Dermis microvascular lymphatic vessel endothelial cell (primary cell): ENCODE data around the gene TEF. TPM values are rescaled to one million over a fixed set of nuclear protein-coding genes. Genes with fewer than 3 reads are reported as not detected.

Experiments used
- DNase-seq, 2 donors: peaks; one replicate each; pipeline versions ENCODE4 v3.0.0 to v3.0.0-alpha.2; 2010; ENCODE audit warnings: low read depth in 2 of 2
- total RNA-seq: library from RNA; depleted of rRNA; stranded (reverse); fragments of >200 nt; gene quantifications from 2 replicates; pipeline ENCODE4 v1.2.1, GENCODE V29; 2014

TEF gene, protein sequence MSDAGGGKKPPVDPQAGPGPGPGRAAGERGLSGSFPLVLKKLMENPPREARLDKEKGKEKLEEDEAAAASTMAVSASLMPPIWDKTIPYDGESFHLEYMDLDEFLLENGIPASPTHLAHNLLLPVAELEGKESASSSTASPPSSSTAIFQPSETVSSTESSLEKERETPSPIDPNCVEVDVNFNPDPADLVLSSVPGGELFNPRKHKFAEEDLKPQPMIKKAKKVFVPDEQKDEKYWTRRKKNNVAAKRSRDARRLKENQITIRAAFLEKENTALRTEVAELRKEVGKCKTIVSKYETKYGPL
- 3.0 and 4.2 TPM in 2 replicates for total RNA-seq

DNA sequence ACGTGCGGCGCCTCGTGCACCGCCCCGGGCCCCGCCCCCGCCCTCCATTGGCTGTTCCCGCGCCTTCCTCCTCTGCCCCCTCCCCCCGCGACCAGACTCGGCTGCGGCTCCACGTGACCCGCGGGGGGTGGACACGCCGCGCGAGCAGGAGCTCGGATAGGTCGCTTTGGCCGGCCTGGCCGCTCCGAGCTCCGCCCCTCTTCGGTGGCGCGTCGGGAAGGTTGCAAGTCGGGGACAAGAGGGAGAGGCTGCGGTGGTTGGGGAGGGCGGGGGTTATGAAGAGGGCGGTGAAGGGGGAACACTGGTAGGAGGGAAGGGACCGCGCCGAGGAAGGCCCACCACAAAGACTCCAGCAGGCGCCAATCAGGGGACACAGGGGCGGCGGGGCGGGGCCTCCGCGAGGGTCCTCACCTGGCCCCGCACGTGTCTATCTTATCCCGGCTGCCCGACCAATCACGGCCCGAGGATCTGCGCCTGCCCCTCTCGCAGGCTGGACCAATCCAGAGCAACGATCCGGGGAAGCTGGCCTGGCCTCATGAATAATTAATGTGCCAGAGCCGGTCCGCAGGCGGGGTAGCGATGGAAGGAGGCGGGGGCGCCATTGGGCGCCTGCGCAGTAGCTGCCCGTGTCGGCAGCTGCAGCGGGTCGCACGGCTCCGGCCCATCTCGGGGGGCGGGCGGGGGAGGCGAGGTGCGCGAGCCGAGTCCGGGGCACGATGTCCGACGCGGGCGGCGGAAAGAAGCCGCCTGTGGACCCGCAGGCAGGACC lies at the start of gene TEF:
TSS of gene TEF (plus strand) at position 614 of the 769 bp plus-strand sequence. CDS start at position 717, 103 bp downstream.
- DNase-seq, result peak; percentile 95 to 98

DNA sequence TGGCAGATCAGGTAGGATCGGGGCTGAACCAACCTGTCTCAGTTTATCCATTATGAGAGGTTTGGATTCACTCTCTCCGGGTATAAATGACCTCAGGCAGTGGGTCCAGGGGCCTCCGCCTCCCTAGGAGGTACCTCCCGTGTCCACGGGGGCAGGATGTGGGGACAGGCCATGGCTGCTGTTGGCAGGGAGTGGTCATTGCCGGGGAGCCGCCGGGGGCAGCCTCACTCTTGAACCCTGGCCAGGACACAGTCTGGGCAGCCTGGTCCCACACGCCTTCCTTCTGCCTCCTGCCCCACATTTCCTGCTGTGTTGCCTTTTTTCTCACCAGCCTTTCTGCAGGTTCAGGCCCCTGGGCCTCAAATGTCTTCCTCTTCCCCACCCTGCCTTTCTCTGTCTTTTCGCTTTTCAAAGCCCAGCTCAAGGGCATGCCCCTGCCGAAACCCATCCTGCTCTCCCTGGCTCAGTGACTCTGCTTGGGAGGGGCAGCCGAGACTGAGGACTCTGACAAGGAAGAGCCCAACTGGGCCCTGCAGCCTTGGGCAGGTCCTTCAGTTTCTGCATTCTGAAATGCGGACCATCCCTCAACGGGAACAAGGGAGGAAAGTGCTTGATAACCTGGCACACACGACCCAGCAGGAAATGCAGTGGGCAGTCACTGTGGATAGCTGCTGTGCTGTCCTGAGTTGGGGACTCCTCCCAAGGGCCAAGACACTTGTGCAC lies 49.4 kb upstream of the TEF start:
- no peak for DNase-seq

DNA sequence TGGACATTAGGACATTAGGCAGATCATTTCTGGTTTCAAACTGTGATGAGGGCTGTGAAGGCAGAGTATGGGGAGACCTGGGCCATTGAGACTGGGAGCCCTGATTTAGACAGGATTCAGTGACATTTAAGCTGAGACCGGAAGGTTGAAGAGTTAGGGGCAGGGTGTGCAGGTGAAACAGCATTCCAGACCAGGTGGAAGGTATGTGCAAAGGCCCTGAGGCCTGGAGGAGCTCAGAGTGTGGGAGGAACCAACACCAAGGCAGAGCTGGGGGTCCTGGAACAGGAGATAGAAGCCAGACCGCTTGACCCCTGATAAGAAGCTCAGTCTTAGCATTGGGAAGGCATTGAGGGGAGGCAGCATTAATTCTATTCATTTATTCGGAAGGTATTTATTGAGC lies 47.9 kb upstream of the TEF start:
- no peak for DNase-seq

DNA sequence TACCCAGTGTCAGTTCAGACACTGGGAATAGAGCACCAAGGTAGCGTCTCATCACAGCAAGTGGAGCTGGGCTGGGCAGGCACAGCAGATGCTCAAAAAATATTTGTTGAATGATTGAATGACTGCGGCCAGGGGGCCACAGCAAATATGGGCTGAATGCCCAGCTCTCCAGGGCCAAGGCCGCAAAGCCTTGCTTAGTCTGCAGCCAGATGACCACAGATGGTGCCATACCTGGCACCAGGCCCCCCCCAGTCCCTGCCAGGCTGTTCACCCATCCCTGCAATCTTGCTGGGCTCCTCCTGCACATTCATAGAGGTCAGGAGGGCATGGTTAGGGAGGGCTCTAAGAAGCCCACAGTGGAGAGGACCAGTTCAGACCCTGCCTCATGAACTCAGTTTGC lies 47.5 kb upstream of the TEF start:
- DNase-seq, result no peak

DNA sequence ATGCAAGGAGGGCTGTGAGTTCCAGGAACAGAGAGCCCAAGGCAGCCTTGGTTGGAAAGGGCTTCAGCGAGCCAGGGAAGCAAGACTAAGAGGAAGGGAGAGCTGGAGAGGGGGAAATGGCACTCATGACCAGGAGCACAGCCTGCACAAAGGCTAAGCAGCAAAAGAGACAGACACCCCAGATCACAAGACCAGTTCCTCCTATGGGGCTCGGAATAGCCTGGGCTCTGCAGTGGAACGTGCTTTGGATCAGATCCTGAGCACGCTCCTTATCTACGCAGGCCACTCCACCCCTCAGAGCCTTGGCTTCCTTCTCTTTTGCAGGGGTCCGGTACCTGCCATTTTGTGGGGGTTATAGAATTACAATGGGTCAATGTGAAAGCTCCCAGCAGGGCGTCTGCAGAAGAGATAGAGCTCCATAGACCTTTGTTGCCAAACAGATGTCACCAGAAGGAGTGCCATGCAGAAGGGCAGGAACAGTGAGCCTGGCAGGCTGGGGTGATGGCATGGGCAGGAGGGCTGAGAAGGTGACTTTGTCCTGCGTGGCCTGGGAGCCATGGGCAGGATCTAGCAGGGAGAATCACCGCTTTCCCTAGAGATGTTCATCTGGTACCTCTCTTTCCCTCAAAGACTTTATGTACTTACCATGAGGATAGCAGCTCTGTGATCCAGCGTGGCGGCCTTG lies 46.6 kb upstream of the TEF start:
- DNase-seq, result no peak

DNA sequence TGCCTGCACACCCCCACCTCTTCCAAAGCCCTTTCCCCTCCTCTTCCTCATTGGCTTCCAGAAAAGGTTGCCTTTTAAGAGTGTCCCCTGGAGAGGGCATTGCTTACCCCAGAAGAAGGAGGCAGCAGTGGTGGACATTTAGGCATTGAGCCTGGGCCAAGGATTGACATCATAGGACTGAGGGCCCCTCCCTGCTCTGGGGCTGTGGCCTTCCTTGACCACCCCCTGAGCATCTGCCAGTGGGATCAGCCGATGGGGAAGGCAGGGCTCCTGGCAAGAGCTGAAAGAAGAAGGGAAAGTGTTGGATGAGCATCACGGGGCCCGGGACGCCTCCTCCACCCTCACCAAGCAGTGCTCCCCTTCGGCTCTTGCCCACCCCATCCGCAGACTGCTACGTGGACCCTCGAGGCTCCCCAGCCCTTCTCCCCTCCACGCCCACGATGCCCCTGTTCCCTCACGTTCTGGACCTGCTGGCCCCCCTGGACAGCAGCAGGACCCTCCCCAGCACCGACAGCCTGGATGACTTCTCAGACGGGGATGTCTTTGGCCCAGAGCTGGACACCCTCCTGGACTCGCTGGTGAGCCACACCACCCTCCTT lies 43.0 kb upstream of the TEF start:
- DNase-seq, result no peak

DNA sequence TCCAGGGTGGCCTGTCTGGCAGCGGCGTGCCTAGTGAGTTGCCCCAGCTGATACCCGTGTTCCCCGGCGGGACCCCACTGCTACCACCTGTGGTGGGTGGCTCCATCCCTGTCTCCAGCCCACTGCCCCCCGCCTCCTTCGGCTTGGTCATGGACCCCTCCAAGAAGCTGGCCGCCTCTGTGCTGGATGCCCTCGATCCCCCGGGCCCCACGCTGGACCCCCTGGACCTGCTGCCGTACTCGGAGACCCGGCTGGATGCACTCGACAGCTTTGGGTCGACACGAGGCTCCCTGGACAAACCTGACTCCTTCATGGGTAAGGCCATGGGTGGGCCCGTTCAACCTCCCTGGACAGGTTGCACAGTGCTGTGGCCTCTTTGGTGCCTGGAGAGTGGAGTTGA lies 41.9 kb upstream of the TEF start:
- DNase-seq, result no peak

DNA sequence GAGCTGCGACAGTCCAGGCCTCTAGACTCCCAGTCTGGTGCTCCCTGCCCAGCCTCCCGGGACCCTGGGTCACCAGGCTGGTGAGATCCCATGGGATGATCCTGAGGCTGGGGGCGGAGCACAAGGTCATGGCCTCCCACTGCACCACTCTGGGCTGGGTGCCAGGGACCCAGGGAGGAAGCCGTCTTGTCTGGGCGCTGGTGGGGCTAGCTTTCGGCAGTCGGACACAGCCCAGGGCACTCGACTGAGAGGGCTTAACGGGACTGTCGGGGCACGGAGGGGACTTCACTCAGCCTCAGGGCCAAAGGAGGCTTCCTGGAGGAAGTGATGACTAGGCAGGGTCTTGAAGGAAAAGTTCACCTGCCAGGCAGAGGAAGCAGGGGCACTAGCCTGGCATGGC lies 41.4 kb upstream of the TEF start:
- DNase-seq, result peak in 1 of 2 donors; percentile 8

DNA sequence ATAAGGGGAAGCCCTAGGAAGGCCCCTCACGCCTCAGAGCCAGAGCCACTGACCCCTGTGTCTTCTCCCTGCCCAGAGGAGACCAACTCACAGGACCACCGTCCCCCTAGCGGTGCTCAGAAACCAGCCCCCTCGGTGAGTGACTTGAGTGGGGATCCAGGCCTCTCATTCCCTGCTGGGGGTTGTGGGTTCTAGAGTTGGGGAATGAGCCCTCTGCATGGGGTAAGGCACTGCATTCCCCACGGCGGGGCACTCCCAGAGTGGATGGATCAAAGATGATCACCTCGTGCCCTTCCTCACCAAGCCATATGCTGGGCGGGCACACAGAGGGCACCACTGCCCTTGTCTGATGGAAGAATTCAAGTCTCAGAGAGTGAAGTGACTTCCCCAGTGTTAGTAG lies 40.7 kb upstream of the TEF start:
- no peak for DNase-seq

DNA sequence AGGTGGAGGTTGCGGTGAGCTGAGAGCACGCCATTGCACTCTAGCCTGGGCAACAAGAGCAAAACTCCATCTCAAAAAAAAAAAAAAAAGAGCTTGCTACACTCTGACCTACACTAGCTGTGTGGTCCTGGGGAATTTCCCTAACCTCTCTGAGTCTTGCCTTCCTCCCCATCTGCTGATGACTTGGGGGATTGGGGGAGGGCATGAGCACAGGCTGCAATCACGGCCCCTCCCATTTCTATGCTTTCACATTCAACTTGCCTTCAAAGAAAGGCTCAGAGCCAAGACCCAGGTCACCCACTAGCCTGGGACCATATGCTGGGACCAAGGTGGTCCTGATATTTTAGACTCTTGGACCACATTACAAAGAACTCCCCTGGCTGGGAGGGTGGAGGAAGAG lies 39.8 kb upstream of the TEF start:
- DNase-seq, result no peak

DNA sequence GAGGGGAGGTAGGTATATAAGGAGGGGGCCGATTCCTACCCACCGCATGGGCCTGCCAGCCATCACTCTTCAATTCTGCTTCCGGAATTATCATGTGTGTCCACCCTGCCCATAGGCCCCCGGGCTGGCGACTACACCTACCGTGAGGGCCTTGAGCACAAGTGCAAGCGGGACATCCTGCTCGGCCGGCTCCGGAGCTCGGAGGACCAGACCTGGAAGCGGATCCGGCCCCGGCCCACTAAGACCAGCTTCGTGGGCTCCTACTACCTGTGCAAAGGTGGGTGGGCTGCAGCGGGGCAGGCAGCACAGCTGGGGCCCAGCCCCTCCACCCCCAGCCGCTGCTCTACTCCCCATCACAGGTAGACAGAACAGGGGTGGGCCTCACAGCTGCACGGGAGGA lies 38.4 kb upstream of the TEF start:
- DNase-seq, result no peak

DNA sequence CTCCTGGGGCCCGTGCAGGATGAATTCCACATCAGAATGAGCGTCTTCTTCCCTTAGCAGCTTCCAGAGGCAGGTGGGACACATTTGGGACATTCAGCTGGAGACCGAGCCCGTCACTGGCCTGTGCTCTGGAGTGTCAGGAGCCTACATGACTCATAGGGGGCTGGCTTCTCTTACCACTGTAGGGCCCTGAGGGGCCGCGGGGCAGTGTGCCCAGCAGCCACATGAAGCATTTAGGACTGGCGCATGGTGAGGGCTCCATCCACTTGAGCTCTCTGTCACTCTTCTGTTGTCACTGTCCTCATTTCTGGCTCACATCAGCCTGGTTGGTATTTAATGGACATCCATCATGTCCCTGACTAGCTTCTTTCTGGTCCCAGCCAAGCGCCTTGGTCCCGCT lies 38.0 kb upstream of the TEF start:
- no peak for DNase-seq

DNA sequence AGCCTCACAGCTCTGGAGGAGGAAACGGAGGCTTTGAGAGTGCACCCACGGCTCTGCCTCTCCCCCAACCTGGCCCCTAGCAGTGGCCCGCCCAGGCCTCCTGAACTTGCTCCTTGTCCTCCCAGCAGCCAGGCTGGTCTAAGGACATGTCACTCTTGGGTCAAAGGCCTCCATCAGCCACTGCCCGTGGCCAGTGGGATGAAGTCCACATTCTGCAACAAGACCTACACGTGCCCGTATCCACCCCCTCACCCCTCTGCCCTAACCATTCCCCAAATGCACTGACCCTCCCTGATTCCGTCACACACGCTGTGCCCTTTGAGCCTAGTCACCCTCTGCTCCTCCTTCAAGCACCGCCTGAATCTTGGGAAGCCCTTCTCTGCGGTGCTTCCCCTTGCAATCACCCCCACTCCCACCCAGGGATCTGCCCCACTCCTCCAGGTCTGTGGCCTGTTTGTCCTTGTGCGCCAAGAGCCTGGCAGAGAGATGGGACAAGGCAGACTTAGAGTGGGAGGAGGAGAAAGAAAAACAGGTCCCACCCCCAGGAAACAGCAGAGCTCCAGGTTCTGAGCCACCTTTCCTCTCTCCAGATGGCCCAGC lies 37.5 kb upstream of the TEF start:
- DNase-seq, result no peak

DNA sequence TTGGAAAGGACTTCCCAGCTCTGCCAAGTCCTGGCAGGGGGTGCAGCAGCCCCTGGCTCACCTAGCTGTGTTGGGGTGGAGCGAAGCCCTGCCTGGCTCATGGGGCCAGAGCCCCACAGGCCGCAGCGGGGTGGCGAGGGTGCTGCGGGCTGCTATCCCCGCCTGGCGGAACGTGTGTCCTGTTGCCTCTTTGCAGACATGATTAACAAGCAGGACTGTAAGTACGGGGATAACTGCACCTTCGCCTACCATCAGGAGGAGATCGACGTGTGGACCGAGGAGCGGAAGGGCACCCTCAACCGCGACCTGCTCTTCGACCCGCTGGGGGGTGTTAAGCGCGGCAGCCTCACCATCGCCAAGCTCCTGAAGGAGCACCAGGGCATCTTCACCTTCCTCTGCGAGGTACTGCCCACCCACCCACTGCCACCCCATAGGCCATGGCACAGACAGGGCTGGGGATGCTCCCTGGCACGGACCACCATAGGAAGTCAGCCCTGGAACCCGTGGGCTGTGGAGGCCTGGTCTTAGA lies 35.9 kb upstream of the TEF start:
- DNase-seq, result no peak

DNA sequence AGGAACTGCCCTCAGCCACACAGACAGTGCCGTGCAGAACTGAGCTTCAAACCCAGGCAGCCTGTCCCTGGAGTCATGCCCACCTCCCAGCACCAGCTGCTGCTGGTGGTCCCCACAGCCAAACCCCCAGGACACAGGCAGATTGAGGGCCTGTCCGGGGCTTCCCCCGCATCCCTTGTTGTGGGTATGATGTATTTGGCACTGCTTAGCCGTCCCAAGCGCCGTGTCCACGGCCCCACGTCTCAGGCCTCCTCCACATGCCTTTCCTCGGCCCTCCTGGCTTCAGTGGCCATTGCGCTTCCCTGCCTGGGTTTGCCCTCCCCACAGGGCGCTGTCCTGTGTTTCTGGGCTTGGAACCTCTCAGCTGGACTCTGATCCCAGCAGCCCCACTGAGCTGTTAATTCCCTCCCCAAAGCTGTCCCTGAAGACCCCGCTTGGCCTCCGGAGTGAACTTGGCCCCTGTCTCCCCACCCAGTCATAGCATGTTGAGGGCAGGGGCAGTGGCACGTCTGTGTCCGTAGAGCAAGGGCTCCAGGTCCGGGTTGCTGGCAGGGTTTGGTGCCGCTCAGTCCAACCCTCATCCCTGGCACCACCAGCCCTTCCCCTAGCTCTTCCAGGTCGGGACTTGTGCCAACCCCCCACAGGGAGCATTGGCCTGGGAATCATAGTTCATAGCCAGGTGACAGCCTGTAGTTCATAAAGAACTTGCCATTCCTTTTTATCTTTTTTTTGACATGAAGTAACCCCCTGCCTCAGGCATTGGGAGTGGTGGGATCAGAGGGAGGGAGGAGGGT lies 34.5 kb upstream of the TEF start:
- DNase-seq, result no peak

DNA sequence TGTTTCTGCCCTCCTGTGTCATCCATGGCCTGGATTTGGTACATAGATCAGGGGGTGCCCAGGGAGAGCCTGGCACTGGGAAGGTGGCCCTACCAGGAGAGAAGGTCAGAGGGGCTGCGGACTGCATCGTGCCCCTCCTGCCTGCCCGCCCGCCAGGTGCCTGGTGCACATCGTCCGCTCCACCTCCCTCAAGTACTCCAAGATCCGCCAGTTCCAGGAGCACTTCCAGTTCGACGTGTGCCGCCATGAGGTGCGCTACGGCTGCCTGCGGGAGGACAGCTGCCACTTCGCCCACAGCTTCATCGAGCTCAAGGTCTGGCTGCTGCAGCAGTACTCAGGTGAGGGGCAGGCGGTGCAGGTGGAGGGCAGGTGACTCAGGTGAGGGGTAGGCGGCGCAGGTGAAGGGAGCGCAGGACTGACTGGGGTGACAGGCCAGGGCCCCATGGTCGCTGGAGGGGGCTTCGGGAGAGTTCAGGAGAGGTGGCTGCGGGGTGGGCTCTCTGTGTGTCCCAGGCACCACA lies 32.7 kb upstream of the TEF start:
- no peak for DNase-seq

DNA sequence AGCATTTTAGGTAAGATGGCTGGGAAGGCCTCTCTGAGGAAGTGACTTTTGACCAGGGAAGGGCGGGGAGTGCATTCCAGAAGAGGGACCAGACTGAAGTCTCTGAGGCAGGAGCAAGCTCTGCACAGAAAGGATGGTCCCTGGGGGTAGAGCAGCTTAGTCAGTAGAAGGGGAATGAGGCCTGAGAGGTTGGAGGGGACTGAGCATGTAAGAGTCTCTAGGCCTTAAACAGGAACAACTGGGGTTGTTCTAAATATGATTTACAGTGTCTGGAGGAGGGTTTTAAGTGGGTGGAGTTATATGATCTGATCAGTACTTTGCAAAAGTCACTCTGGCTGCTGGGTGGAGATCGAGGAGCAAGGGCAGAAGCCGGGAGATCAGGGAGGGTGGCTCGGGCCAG lies 31.7 kb upstream of the TEF start:
- no peak for DNase-seq

DNA sequence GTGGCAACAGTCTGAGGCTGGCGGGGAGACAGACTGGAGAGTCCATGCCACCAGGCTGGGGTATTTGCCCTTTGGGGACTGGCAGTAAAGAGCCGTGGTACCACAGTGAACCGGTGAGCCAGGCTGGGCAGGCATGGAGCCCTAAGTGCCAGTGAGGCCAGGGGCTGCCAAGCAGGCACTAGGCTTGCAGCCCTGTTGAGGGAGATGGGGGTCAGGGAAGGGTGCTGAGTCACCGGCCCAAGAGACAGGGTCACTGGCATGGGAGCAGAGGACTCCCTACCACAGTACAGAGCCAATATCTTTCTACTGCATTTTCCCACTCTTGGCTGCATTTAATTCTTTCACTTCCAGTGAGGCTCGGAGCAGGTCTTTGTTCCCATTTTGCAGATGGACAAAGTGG lies 30.7 kb upstream of the TEF start:
- no peak for DNase-seq

DNA sequence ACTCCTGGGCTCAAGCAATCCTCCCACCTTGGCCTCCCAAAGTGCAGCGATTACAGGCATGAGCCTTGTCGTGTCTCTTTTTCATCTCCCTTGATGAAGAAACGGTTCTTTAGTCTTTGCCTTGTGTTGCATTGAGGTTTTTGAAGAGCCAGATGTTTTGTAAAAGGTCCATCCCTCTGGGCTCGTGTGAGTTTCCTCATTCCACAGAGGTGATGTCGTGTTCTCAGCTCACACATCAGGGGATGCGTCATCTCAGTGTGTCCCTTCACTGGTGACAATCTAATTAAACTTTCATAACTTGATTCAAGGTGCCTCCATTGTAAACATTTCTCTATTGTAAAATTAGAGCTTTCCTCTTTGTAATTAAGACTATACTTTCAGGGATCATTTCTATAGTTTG lies 29.7 kb upstream of the TEF start:
- DNase-seq, result no peak
